Measurements from ENCODE around the gene PLD6. TPM values are rescaled to one million over a fixed set of nuclear protein-coding genes. Genes with fewer than 3 reads are reported as not detected.

PLD6 gene
- total RNA-seq, 4 donors from 2014 or later = 1.6 to 3.5 TPM; not detected in 2

DNA sequence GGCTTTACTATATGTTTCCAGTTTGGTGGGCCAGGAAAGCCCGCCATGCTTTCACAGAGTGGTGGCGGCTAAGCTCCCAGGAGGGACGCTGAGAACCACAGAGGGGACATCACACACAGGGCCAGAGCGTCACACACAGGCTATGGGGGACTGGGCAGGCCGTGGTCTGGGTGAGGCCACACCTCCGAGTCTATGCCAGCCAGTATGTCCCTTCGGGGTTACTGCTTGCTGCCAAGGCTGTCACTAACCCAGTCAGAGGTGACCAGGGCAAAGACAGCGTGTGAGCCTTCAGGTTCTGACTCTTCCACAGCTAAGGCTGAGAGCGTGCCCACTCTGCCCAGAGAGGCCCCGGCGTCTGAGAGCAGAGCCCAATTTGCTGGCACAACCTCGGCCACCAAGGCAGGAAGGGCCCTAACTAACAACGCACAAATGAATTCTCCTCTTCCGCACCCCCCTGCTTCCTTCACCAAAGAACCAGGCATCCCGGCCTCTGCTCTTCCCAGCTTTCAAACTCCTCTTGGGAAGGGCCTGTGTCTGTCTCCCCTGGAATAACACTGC, 2.9 kb downstream of the PLD6 start:
- Histone ChIP-seq H3K9me3 (no peaks in the 10 kb centered on the region), H3K27me3 (no peaks in the 10 kb centered on the region), H3K36me3 (no peaks in the 10 kb centered on the region), H3K4me3 (no peak overlapping the region), H3K4me1 (peaks cover 0 to 44% (median 17%) of the 10 kb centered on the region in 4 donors), H3K27ac (no peak overlapping the region)
- DNase-seq = no peak
- no peak for TF ChIP-seq POLR2A (IDR thresholded peaks at IDR 0.05)
- TF ChIP-seq, protein P1, sequence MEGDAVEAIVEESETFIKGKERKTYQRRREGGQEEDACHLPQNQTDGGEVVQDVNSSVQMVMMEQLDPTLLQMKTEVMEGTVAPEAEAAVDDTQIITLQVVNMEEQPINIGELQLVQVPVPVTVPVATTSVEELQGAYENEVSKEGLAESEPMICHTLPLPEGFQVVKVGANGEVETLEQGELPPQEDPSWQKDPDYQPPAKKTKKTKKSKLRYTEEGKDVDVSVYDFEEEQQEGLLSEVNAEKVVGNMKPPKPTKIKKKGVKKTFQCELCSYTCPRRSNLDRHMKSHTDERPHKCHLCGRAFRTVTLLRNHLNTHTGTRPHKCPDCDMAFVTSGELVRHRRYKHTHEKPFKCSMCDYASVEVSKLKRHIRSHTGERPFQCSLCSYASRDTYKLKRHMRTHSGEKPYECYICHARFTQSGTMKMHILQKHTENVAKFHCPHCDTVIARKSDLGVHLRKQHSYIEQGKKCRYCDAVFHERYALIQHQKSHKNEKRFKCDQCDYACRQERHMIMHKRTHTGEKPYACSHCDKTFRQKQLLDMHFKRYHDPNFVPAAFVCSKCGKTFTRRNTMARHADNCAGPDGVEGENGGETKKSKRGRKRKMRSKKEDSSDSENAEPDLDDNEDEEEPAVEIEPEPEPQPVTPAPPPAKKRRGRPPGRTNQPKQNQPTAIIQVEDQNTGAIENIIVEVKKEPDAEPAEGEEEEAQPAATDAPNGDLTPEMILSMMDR (IDR thresholded peaks at IDR 0.05) = no peak

DNA sequence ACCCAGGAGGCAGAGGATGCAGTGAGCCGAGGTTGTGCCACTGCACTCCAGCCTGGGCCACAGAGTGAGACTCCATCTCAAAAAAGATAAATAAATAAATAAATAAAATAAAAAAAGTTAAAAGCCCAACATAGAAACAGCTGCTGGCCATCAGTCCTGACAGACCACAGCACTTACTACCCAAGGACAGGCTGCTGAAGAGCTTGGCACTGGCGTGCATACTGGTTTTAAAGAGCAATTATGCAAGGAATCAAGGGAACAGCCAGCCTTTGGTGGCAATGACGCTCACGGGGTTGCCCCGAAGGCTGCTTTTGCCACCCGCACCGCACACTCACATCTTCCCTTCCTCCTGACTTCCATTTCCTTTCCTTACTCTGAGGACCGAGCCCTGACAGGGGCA, 4.2 kb downstream of the PLD6 start:
- TF ChIP-seq, protein P1 (IDR thresholded peaks at IDR 0.05) = no peak
- TF ChIP-seq POLR2A (IDR thresholded peaks at IDR 0.05) = no peak
- Histone ChIP-seq H3K4me3 (no peak overlapping the region), H3K27ac (peak overlapping the region in 1 of 4 donors; percentile 16), H3K9me3 (no peaks in the 10 kb centered on the region), H3K4me1 (peaks cover 0 to 44% (median 17%) of the 10 kb centered on the region in 4 donors), H3K36me3 (no peaks in the 10 kb centered on the region), H3K27me3 (no peaks in the 10 kb centered on the region)
- no peak for DNase-seq

DNA sequence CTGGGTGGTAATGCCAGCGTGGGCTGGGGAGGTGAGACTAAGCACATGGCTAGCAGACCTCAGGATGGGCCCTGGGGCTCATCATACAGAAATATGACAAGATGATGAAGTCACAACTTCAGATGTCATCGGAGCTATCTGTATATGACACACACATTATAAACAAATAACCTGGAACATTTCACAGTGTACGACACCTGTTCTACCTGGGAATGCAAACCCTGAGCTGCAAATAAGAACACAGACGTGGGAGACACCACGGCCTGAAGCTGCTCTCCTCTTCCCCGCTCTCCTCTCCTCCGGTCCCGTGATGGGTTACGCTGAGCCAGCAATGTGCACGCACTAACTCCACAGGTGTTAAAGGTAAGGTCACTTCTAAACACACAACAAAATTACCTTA, 4.9 kb downstream of the PLD6 start:
- Histone ChIP-seq H3K27me3 (no peaks in the 10 kb centered on the region), H3K9me3 (no peaks in the 10 kb centered on the region), H3K27ac (peak overlapping the region in 3 of 4 donors; percentile 2 to 73 (median 37)), H3K4me3 (no peak overlapping the region), H3K36me3 (no peaks in the 10 kb centered on the region), H3K4me1 (peaks cover 0 to 39% (median 14%) of the 10 kb centered on the region in 4 donors)
- TF ChIP-seq POLR2A (IDR thresholded peaks at IDR 0.05) = no peak
- TF ChIP-seq, protein P1 (IDR thresholded peaks at IDR 0.05) = no peak
- DNase-seq = no peak

DNA sequence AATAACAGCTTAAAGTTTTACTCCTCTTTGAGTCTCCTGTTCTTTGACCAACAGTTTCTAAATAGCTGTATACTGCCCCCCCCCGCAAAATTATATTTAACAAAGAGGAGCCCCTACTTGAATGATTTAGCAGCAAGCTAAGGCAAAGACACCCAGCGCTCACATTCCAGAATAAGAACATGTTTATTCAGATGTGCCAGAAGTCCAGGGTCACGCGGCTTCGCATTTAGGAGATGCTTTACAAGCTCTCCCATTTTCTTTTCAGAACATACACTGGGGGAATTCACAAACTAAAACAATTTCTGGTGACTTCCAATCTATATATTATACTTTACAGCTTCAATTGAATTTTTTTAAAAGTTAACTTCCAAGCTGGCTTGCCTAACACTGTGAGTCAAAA, 5.3 kb downstream of the PLD6 start:
- no peaks in the 10 kb centered on the region for H3K36me3 ChIP-seq
- no peaks in the 10 kb centered on the region for H3K27me3 ChIP-seq
- H3K4me3 ChIP-seq = no peak overlapping the region
- no peak for DNase-seq
- H3K9me3 ChIP-seq = no peaks in the 10 kb centered on the region
- TF ChIP-seq, protein P1 (IDR thresholded peaks at IDR 0.05) = no peak
- TF ChIP-seq POLR2A (IDR thresholded peaks at IDR 0.05) = no peak
- H3K27ac ChIP-seq = peak overlapping the region in 3 of 4 donors; percentile 2 to 73 (median 37)
- peaks cover 0 to 35% (median 12%) of the 10 kb centered on the region in 4 donors for H3K4me1 ChIP-seq

DNA sequence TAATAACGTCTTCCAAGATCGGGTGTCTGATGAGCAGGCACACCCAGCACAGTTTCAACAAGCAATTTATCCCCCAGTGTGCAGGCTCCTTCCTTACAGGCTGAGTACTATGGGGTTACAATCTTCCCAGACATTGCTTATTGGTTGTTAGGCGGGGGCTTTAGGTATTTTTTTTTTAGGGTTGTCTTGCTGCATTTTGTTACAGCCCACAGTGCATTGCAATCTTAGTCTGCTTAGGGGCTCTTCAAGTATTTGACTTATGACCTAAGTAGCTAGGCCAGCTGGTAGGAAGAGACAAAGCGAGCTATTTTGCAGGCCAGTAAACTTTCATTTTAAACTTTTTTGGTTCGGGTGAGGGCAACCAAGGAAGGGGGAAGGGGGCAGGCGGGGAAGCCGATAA, 5.8 kb downstream of the PLD6 start:
- peaks cover 0 to 30% (median 9%) of the 10 kb centered on the region in 4 donors for H3K4me1 ChIP-seq
- no peaks in the 10 kb centered on the region for H3K36me3 ChIP-seq
- no peak overlapping the region for H3K4me3 ChIP-seq
- H3K27ac ChIP-seq = peak overlapping the region in 2 of 4 donors; percentile 38 to 73
- no peak for DNase-seq
- H3K9me3 ChIP-seq = no peaks in the 10 kb centered on the region
- no peaks in the 10 kb centered on the region for H3K27me3 ChIP-seq
- TF ChIP-seq POLR2A (IDR thresholded peaks at IDR 0.05) = no peak
- TF ChIP-seq, protein P1 (IDR thresholded peaks at IDR 0.05) = no peak

All from Peyer's patch (tissue), 4 donors.